ENCODE results near the gene NAA20. TPM values are rescaled to one million over a fixed set of nuclear protein-coding genes. Genes with fewer than 3 reads are reported as not detected.

Gene NAA20
- total RNA-seq, 4 donors from 2014 or later = 13.3 to 20.9 (median 15.4) TPM

DNA sequence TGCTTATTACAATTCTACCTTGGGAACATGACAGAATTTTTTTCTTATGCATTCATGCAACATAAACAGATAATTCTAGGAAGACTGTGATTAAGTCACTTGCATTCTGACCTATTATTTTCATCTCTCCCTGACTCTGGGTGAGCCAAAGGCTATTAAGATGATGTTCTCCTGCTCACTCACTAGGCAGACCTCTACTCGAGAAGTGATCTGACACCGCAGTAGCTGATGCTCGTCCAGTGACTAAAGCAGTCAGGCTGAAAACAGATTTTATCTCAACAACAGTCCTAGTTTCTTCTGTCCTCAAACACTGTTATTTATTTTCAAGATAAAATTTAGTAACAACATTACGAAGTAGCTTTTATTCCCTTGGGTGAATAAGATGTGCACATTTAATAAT lies 17.3 kb downstream of the NAA20 start:
- Histone ChIP-seq H3K27ac (no peak overlapping the region), H3K36me3 (peaks cover 0 to 84% (median 0%) of the 10 kb centered on the region in 3 donors), H3K4me3 (no peak overlapping the region), H3K4me1 (no peaks in the 10 kb centered on the region), H3K27me3 (no peaks in the 10 kb centered on the region), H3K9me3 (no peaks in the 10 kb centered on the region)
- TF ChIP-seq POLR2A (IDR thresholded peaks at IDR 0.05) = no peak
- TF ChIP-seq, protein P1, sequence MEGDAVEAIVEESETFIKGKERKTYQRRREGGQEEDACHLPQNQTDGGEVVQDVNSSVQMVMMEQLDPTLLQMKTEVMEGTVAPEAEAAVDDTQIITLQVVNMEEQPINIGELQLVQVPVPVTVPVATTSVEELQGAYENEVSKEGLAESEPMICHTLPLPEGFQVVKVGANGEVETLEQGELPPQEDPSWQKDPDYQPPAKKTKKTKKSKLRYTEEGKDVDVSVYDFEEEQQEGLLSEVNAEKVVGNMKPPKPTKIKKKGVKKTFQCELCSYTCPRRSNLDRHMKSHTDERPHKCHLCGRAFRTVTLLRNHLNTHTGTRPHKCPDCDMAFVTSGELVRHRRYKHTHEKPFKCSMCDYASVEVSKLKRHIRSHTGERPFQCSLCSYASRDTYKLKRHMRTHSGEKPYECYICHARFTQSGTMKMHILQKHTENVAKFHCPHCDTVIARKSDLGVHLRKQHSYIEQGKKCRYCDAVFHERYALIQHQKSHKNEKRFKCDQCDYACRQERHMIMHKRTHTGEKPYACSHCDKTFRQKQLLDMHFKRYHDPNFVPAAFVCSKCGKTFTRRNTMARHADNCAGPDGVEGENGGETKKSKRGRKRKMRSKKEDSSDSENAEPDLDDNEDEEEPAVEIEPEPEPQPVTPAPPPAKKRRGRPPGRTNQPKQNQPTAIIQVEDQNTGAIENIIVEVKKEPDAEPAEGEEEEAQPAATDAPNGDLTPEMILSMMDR (IDR thresholded peaks at IDR 0.05) = no peak
- DNase-seq = no peak

DNA sequence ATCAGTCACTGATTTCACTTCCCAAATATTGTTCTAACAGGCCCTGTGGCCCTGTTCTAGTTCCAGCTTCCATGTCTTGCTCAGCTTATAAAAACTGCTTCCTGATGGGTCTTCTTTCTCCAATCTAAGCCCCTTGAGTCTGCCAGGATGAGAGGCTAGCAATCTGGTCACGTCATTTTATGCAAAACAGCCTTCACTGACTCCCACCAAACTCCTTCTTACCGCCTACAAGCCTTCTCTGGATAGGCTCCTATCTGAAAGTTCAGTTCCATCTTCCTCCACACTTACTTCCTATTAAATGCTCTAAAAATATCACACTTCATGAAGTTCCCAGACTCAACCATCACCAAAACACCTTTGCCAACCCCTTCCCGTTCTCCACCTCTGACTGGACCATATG lies 19.6 kb downstream of the NAA20 start:
- Histone ChIP-seq H3K36me3 (peaks cover 0 to 97% (median 0%) of the 10 kb centered on the region in 3 donors), H3K9me3 (no peaks in the 10 kb centered on the region), H3K4me1 (no peaks in the 10 kb centered on the region), H3K27me3 (no peaks in the 10 kb centered on the region), H3K4me3 (no peak overlapping the region), H3K27ac (no peak overlapping the region)
- DNase-seq = no peak
- TF ChIP-seq POLR2A (IDR thresholded peaks at IDR 0.05) = no peak
- TF ChIP-seq, protein P1 (IDR thresholded peaks at IDR 0.05) = no peak

DNA sequence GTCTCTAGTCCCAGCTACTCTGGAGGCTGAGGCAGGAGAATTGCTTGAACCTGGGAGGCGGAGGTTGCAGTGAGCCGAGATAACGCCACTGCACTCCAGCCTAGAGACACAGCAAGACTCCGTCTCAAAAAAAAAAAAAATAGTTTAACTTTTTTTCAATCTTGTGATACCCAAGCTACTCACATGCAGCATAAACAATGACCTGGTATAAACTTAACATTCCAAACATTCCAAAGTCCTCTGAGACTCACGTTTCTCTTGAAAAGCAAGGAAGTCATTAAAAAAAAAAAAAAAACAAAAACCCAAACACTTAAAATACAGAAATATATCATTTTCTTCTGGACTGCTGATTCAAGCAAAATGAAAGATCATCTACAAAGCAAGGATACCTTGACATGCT lies 20.8 kb downstream of the NAA20 start:
- Histone ChIP-seq H3K4me3 (no peak overlapping the region), H3K36me3 (peaks cover 0 to 100% (median 0%) of the 10 kb centered on the region in 3 donors), H3K27ac (no peak overlapping the region), H3K9me3 (no peaks in the 10 kb centered on the region), H3K4me1 (no peaks in the 10 kb centered on the region), H3K27me3 (no peaks in the 10 kb centered on the region)
- TF ChIP-seq POLR2A (IDR thresholded peaks at IDR 0.05) = no peak
- TF ChIP-seq, protein P1 (IDR thresholded peaks at IDR 0.05) = no peak
- no peak for DNase-seq

DNA sequence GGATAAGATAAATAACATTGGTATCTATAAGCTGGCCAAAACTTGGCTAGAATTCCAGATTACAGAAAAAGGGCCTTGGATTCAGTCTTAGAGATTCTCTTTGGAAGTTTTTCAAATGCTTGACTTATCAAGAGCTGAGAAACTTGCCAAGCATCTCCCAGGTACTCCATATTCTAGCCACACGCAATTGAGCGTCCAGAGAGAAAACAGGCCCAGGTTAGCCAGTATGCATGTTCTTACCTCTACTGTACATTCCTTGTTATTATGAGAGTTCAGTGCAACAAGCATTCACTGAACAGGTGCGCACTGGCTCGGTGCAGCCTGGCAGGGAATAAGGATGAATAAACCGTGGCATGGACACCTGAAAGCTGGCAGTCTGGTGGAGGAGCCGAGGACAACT lies 21.4 kb downstream of the NAA20 start:
- Histone ChIP-seq H3K9me3 (no peaks in the 10 kb centered on the region), H3K27me3 (no peaks in the 10 kb centered on the region), H3K4me1 (no peaks in the 10 kb centered on the region), H3K36me3 (peaks cover 0 to 100% (median 0%) of the 10 kb centered on the region in 3 donors), H3K27ac (no peak overlapping the region), H3K4me3 (no peak overlapping the region)
- TF ChIP-seq POLR2A (IDR thresholded peaks at IDR 0.05) = no peak
- TF ChIP-seq, protein P1 (IDR thresholded peaks at IDR 0.05) = no peak
- no peak for DNase-seq

DNA sequence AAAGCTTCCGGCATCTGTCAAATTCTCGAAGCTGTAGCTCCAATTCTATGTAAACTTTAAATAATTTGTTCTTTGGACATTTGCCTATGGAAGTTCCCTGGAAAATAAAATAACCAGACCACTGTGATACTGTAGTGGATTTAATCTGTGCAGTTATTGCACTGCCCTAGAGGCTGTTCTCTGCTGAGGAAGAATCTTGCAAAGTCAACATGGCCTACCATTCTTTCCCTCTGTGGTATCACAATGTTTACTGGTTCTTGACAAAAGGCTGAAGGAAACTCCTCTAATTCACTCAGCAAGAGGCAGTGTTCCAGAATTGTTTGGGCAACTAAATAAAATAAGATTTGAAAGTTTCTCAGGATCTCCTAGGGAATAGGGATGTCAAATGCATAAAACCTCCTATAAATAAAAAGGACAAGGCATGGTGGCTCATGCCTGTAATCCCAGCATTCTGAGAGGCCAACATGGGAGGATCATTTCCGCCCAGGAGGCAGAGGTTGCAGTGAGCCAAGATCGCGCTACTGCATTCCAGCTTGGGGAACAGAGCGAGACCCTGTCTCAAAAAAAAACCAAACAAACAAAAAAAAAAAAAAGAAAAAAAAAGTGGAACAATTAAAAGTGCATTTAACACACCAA lies 22.7 kb downstream of the NAA20 start:
- TF ChIP-seq, protein P1 (IDR thresholded peaks at IDR 0.05) = no peak
- no peak for TF ChIP-seq POLR2A (IDR thresholded peaks at IDR 0.05)
- H3K4me3 ChIP-seq = no peak overlapping the region
- H3K27ac ChIP-seq = no peak overlapping the region
- H3K36me3 ChIP-seq = peaks cover 0 to 100% (median 0%) of the 10 kb centered on the region in 3 donors
- no peak for DNase-seq
- H3K27me3 ChIP-seq = no peaks in the 10 kb centered on the region
- no peaks in the 10 kb centered on the region for H3K9me3 ChIP-seq
- H3K4me1 ChIP-seq = no peaks in the 10 kb centered on the region

DNA sequence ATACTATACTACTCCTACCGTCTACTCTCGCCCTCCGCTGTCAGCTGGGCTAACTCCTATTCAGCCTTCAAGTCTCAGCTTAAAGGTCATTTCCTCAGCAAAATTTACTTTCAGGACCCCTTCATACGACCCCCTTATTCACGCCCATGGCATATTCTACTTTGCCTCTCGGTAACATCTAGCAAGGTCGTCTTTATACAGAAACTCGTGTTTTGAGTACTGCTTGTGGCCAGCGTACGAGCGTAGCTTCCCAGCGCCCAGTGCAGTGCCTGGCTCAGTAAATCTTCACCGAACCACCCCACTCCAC lies 34.6 kb downstream of the NAA20 start:
- Histone ChIP-seq H3K27me3 (no peaks in the 10 kb centered on the region), H3K36me3 (peaks cover 0 to 38% (median 3%) of the 10 kb centered on the region in 3 donors), H3K27ac (peak overlapping the region; percentile 83 to 89 (median 87)), H3K4me1 (peaks cover 0 to 8% (median 3%) of the 10 kb centered on the region in 4 donors), H3K9me3 (no peaks in the 10 kb centered on the region), H3K4me3 (peak overlapping the region; percentile 65 to 96 (median 85))
- TF ChIP-seq, protein P1 (IDR thresholded peaks at IDR 0.05) = no peak
- no peak for TF ChIP-seq POLR2A (IDR thresholded peaks at IDR 0.05)
- no peak for DNase-seq

Data from Peyer's patch (tissue), 4 donors.